Small intestine (tissue), 7 donors: ENCODE data around the gene DGCR2. TPM values are rescaled to one million over a fixed set of nuclear protein-coding genes. Genes with fewer than 3 reads are reported as not detected.
A peak's percentile ranks its signal among the peaks of the same experiment; 100 is the strongest.

Experiments
- DNase-seq, 2 donors: peaks; one replicate each; pipeline versions ENCODE4 v3.0.0 to v3.0.0-alpha.2; 2013
- FAIRE-seq: peaks from 2 replicates; lab custom pipeline; 2012; peaks lifted over from hg19 to GRCh38; lab: Jason Lieb, UNC
- H3K27ac ChIP-seq, 3 donors: one replicate each; pipeline ENCODE4 v1.5.1; 2013; ENCODE audit warnings: low read length in 2 of 3, mild to moderate bottlenecking in 2 of 3, control low read depth in 1 of 3, inconsistent platforms in 1 of 3, low read depth in 1 of 3, moderate library complexity in 1 of 3
- H3K27me3 ChIP-seq, 3 donors: one replicate each; pipeline ENCODE4 v1.6.1; 2013; ENCODE audit warnings: low read length in 3 of 3, inconsistent platforms in 1 of 3; ENCODE audit not compliant: control insufficient read depth in 3 of 3, insufficient read depth in 3 of 3
- H3K36me3 ChIP-seq, 3 donors: one replicate each; pipeline ENCODE4 v1.6.1; 2013; ENCODE audit warnings: low read length in 3 of 3, inconsistent platforms in 1 of 3, low read depth in 1 of 3, mild to moderate bottlenecking in 1 of 3, moderate library complexity in 1 of 3; ENCODE audit not compliant: control insufficient read depth in 3 of 3, insufficient read depth in 2 of 3
- H3K4me1 ChIP-seq, 3 donors: one replicate each; pipeline ENCODE4 v1.6.1; 2013; ENCODE audit warnings: low read length in 2 of 3, inconsistent platforms in 1 of 3, low read depth in 1 of 3, mild to moderate bottlenecking in 1 of 3, moderate library complexity in 1 of 3; ENCODE audit not compliant: control insufficient read depth in 3 of 3, insufficient read depth in 2 of 3
- H3K4me3 ChIP-seq, 3 donors: one replicate each; pipeline ENCODE4 v1.5.1; 2013; ENCODE audit warnings: low read length in 3 of 3, control low read depth in 1 of 3, inconsistent platforms in 1 of 3, low read depth in 1 of 3, mild to moderate bottlenecking in 1 of 3, moderate library complexity in 1 of 3
- H3K9me3 ChIP-seq, 2 donors: one replicate each; pipeline ENCODE4 v1.6.1; 2013; ENCODE audit warnings: low read depth in 1 of 2, low read length in 1 of 2; ENCODE audit not compliant: control insufficient read depth in 2 of 2, insufficient read depth in 1 of 2
- WGBS, 3 donors: extraction: QIAGEN DNeasy Blood & Tissue Kit; methylation state at CpG; one replicate each; pipeline ENCODE4 v1.1.7; 2013; 5-methylcytosine and 5-hydroxymethylcytosine counted together
- polyA plus RNA-seq, 4 donors: library from polyadenylated mRNA; stranded (reverse) in 3 of 4; unstranded in 1 of 4; fragments of 200-250 nt in 3 of 4; fragments of 120-200 nt in 1 of 4; gene quantifications; one replicate each; pipeline versions ENCODE4 v1.2.1 to v1.2.3, GENCODE V29; 2013
- donor health status: healthy with polysubstance abuse.
- donor health status: control.
- donor health status: control.
- donor health status: Bipolar disorder and iron deficiency.
- donor health status: healthy.

The DGCR2 gene
- polyA plus RNA-seq, 4 donors, result 14.8 to 61.6 (median 34.0) TPM

GRCh38 chr22:19111584-19111983 is 10.6 kb downstream of the DGCR2 start:
- no peaks in the 10 kb centered on the region for H3K9me3 ChIP-seq
- WGBS, 3 donors, result 86 to 91% (median 88%) methylated on average over 3 of the region's 3 CpGs
- DNase-seq (no peak), FAIRE-seq (no peak)
- H3K4me3 ChIP-seq, result no peak overlapping the region
- no peak overlapping the region for H3K27ac ChIP-seq
- peaks cover 0 to 37% (median 0%) of the 10 kb centered on the region in 3 donors for H3K36me3 ChIP-seq
- peaks cover 0 to 11% (median 7%) of the 10 kb centered on the region in 3 donors for H3K4me1 ChIP-seq
- H3K27me3 ChIP-seq, result no peaks in the 10 kb centered on the region

- H3K4me1 ChIP-seq, result peaks cover 0 to 11% (median 7%) of the 10 kb centered on the region in 3 donors
- FAIRE-seq, result no peak
- 90 to 93% (median 92%) methylated on average over 3 of the region's 3 CpGs for WGBS, 3 donors
These were observed 11.1 kb downstream of the DGCR2 start for GRCh38 chr22:19111140-19111539.

GRCh38 chr22:19110646-19111045 is 11.6 kb downstream of the DGCR2 start:
- Histone ChIP-seq H3K4me3 (no peak overlapping the region), H3K4me1 (peaks cover 0 to 11% (median 7%) of the 10 kb centered on the region in 3 donors), H3K9me3 (no peaks in the 10 kb centered on the region), H3K27me3 (no peaks in the 10 kb centered on the region), H3K27ac (no peak overlapping the region), H3K36me3 (peaks cover 0 to 38% (median 0%) of the 10 kb centered on the region in 3 donors)
- DNase-seq, result no peak
- FAIRE-seq, result no peak

More at GRCh38 chr22:19111140-19111539, 11.1 kb downstream of the DGCR2 start:
- Histone ChIP-seq H3K4me3 (no peak overlapping the region), H3K36me3 (peaks cover 0 to 38% (median 0%) of the 10 kb centered on the region in 3 donors), H3K27ac (no peak overlapping the region), H3K9me3 (no peaks in the 10 kb centered on the region), H3K27me3 (no peaks in the 10 kb centered on the region)
- DNase-seq, result no peak

GRCh38 chr22:19110064-19110458 is 12.2 kb downstream of the DGCR2 start:
- DNase-seq, result no peak
- H3K27me3 ChIP-seq, result no peaks in the 10 kb centered on the region
- no peak for FAIRE-seq
- no peak overlapping the region for H3K4me3 ChIP-seq
- peaks cover 0 to 37% (median 0%) of the 10 kb centered on the region in 3 donors for H3K36me3 ChIP-seq
- WGBS, 3 donors, result 42 to 67% (median 63%) methylated on average over 4 of the region's 4 CpGs
- H3K9me3 ChIP-seq, result no peaks in the 10 kb centered on the region
- H3K27ac ChIP-seq, result peak overlapping the region; percentile 43 to 82 (median 61)
- H3K4me1 ChIP-seq, result peaks cover 0 to 11% (median 7%) of the 10 kb centered on the region in 3 donors

- Histone ChIP-seq H3K4me3 (no peak overlapping the region), H3K36me3 (peaks cover 0 to 37% (median 0%) of the 10 kb centered on the region in 3 donors), H3K27me3 (no peaks in the 10 kb centered on the region), H3K9me3 (no peaks in the 10 kb centered on the region), H3K4me1 (peaks cover 0 to 11% (median 7%) of the 10 kb centered on the region in 3 donors), H3K27ac (peak overlapping the region; percentile 43 to 82 (median 61))
- FAIRE-seq (no peak), DNase-seq (peak; percentile 72 to 83)
- WGBS, 3 donors, result 24 to 41% (median 24%) methylated on average over 7 of the region's 7 CpGs
These were observed 12.8 kb downstream of the DGCR2 start for GRCh38 chr22:19109198-19110063.

GRCh38 chr22:19108807-19109197 is 13.4 kb downstream of the DGCR2 start:
- H3K9me3 ChIP-seq, result no peaks in the 10 kb centered on the region

GRCh38 chr22:19107730-19108074 is 14.5 kb downstream of the DGCR2 start:
- FAIRE-seq, result no peak
- H3K9me3 ChIP-seq, result no peaks in the 10 kb centered on the region
- H3K27ac ChIP-seq, result no peak overlapping the region
- peaks cover 0 to 11% (median 7%) of the 10 kb centered on the region in 3 donors for H3K4me1 ChIP-seq
- 75 to 92% (median 84%) methylated on average over 8 of the region's 8 CpGs for WGBS, 3 donors
- peaks cover 0 to 31% (median 0%) of the 10 kb centered on the region in 3 donors for H3K36me3 ChIP-seq
- no peak for DNase-seq
- H3K4me3 ChIP-seq, result no peak overlapping the region
- H3K27me3 ChIP-seq, result no peaks in the 10 kb centered on the region

More at GRCh38 chr22:19108807-19109197, 13.4 kb downstream of the DGCR2 start:
- peak overlapping the region in 1 of 3 donors; percentile 61 for H3K27ac ChIP-seq
- H3K4me3 ChIP-seq, result no peak overlapping the region
- FAIRE-seq (no peak), DNase-seq (no peak)
- peaks cover 0 to 35% (median 0%) of the 10 kb centered on the region in 3 donors for H3K36me3 ChIP-seq
- WGBS, 3 donors, result 60 to 67% (median 66%) methylated on average over 3 of the region's 3 CpGs
- no peaks in the 10 kb centered on the region for H3K27me3 ChIP-seq
- peaks cover 0 to 11% (median 7%) of the 10 kb centered on the region in 3 donors for H3K4me1 ChIP-seq

- Histone ChIP-seq H3K36me3 (peaks cover 0 to 28% (median 0%) of the 10 kb centered on the region in 3 donors), H3K4me3 (no peak overlapping the region), H3K27me3 (no peaks in the 10 kb centered on the region), H3K9me3 (no peaks in the 10 kb centered on the region), H3K4me1 (peaks cover 0 to 11% (median 7%) of the 10 kb centered on the region in 3 donors), H3K27ac (no peak overlapping the region)
- 81 to 88% (median 82%) methylated on average over 3 of the region's 3 CpGs for WGBS, 3 donors
- no peak for FAIRE-seq
- DNase-seq, result no peak
These were observed 15.1 kb downstream of the DGCR2 start for GRCh38 chr22:19106886-19107729.
